ENCODE results near the gene OR52A1. TPM values are rescaled to one million over a fixed set of nuclear protein-coding genes. Genes with fewer than 3 reads are reported as not detected.
A peak's percentile ranks its signal among the peaks of the same experiment; 100 is the strongest.

OR52A1 gene
- total RNA-seq (2021; ENCODE audit: unreplicated experiment), result not detected
- polyA plus RNA-seq (2012; ENCODE audit: insufficient read length), result not detected
- Bru-seq, nascent RNA, result percentile 5 among the genes with signal in this experiment
- not detected for BruChase-seq, experiment 1, labeled RNA remaining after a 2-hour chase
- not detected for BruChase-seq, experiment 2, labeled RNA remaining after a 6-hour chase
- long read RNA-seq, result 0 reads

GRCh38 chr11:5154657-5155056 is at the start of gene OR52A1:
OR52A1 (minus strand) TSS chr11:5154757; CDS start chr11:5152369, 2,388 bp downstream.
- BruUV-seq (replicated peaks), result no TSS peak
- H3K27ac ChIP-seq (ENCODE audit: low read length), result no peak within 1 kb of the TSS
- no peak for ATAC-seq
- H3K4me3 ChIP-seq (ENCODE audit: low read depth in 2 of 2, low read length in 2 of 2), result no peak within 1 kb of the TSS
- no peaks in the 10 kb centered on the region for H3K36me3 ChIP-seq (ENCODE audit: control insufficient read depth, insufficient read depth, low read length)
- ChIA-PET CTCF (no interaction called here), POLR2A (no interaction called here)
- in situ Hi-C loops (cut with HindIII; ENCODE audit: low pct_unique_long_range_greater_than_20kb, low sequenced_read_pairs) (no loop called here), intact Hi-C loops (cut with micrococcal nuclease; ENCODE audit: unreplicated experiment) (no loop called here)
- no peak for DNase-seq (ENCODE audit: low read depth, low spot score)
- TF ChIP-seq REST (IDR thresholded peaks at IDR 0.05; ENCODE audit: insufficient read depth in 1 of 2, low read depth in 2 of 2, low read length in 1 of 2), result no peak
- no peak for TF ChIP-seq SIN3A (IDR thresholded peaks at IDR 0.05; ENCODE audit: borderline replicate concordance, insufficient read depth, low read depth, low read length)
- TF ChIP-seq TCF7L2 (IDR thresholded peaks at IDR 0.05; ENCODE audit: low read depth, low read length), result no peak
- TF ChIP-seq POLR2AphosphoS5 (IDR thresholded peaks at IDR 0.05; ENCODE audit: low read depth, low read length), result no peak
- no peak for TF ChIP-seq CTCF (IDR thresholded peaks at IDR 0.05)
- no peaks in the 10 kb centered on the region for H3K9me3 ChIP-seq (ENCODE audit: control insufficient read depth, insufficient read depth, low read depth, low read length)
- no peaks in the 10 kb centered on the region for H3K4me1 ChIP-seq (ENCODE audit: control insufficient read depth, insufficient read depth, low read length)
- H3K27me3 ChIP-seq (ENCODE audit: control insufficient read depth, insufficient read depth, low read length), result no peaks in the 10 kb centered on the region

- no peak overlapping the region for H3K4me3 ChIP-seq (ENCODE audit: low read depth in 2 of 2, low read length in 2 of 2)
- in situ Hi-C loops (cut with HindIII; ENCODE audit: low pct_unique_long_range_greater_than_20kb, low sequenced_read_pairs) (no loop called here), intact Hi-C loops (cut with micrococcal nuclease; ENCODE audit: unreplicated experiment) (loop anchor here (5.0 to 10.0 kb wide), 3 partner anchors 579 to 1019 kb away; partner anchors contain the start of gene OR52E5)
- ATAC-seq, result no peak
- H3K4me1 ChIP-seq (ENCODE audit: control insufficient read depth, insufficient read depth, low read length), result no peaks in the 10 kb centered on the region
- TF ChIP-seq REST (IDR thresholded peaks at IDR 0.05; ENCODE audit: insufficient read depth in 1 of 2, low read depth in 2 of 2, low read length in 1 of 2) (no peak), POLR2AphosphoS5 (IDR thresholded peaks at IDR 0.05; ENCODE audit: low read depth, low read length) (no peak), TCF7L2 (IDR thresholded peaks at IDR 0.05; ENCODE audit: low read depth, low read length) (no peak), CTCF (IDR thresholded peaks at IDR 0.05) (no peak), SIN3A (IDR thresholded peaks at IDR 0.05; ENCODE audit: borderline replicate concordance, insufficient read depth, low read depth, low read length) (no peak)
- H3K36me3 ChIP-seq (ENCODE audit: control insufficient read depth, insufficient read depth, low read length), result no peaks in the 10 kb centered on the region
- POLR2A ChIA-PET, result no interaction called here
- CTCF ChIA-PET, result no interaction called here
- BruUV-seq (replicated peaks), result no TSS peak
- no peaks in the 10 kb centered on the region for H3K9me3 ChIP-seq (ENCODE audit: control insufficient read depth, insufficient read depth, low read depth, low read length)
- peaks cover 13% of the 10 kb centered on the region for H3K27me3 ChIP-seq (ENCODE audit: control insufficient read depth, insufficient read depth, low read length)
- H3K27ac ChIP-seq (ENCODE audit: low read length), result no peak overlapping the region
- no peak for DNase-seq (ENCODE audit: low read depth, low spot score)
Observed at GRCh38 chr11:5203366-5203765, 48.8 kb upstream of the OR52A1 start.
